ENCODE results near the gene ACO2.

The ACO2 gene

DNA sequence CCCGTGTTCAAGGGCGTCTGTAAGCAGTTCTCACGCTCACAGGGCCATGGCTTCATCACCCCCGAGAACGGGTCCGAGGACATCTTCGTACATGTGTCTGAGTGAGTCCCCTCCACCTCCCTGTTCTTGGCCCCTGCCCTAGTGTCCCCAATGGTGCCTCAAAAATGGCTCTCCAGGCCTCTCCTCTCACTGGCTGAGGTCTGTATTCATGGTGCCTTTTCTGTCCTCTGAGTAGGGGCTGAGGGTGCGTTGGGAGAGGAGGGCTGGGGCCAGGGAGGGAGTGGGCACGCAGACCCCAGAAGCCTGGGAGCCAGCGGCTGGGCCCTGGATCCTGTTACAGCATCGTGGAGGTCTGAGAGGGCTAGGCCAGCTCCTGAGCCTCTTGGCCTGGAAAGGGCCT lies 104.8 kb downstream of the ACO2 start:
- no peak for DNase-seq

DNA sequence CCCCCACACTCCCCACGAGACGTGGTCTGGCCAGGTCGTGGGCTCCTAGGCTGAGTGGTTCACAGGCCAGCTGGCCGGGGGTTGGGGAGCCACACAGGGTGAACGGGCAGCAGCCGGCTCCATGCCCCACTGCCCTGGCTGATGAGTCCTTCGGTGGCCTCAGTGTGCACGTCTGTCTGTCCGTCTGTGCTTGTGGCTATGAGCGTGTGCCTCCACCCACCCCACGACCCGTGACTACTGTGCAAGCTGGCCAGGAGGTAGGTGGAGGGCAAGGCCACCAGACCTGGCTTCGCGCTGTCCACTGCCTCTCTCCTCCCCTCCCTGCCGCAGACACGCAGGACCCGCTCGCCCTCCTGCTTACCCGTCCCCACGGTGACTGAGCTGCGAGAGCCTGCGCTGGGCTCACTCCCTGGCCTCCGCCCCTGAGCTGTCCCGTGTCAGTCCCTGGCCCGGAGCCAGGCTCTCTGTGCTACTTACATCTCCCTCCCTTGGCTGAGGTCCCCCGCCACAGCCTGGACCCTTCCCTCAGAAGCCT lies 106.0 kb downstream of the ACO2 start:
- DNase-seq, result no peak

DNA sequence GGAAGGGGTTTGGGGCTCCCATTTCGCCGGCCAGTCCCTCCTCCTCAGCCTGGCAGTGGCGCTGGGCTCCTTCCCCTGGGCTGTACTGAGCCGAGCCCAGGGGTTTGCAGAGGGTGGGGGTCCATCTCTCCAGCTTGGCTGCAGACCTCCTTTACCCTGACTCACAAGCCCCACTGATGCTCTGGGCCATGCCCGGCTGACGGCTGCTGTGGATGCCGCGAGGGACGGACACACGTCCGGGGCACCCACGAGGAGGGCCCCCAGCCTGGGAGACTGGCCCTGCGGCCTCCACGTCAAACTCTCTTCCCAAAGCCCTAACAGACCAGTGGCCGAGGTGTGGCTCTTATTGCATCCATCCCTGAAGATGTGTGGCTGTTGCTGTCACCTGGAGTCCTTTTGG lies 106.6 kb downstream of the ACO2 start:
- no peak for DNase-seq

DNA sequence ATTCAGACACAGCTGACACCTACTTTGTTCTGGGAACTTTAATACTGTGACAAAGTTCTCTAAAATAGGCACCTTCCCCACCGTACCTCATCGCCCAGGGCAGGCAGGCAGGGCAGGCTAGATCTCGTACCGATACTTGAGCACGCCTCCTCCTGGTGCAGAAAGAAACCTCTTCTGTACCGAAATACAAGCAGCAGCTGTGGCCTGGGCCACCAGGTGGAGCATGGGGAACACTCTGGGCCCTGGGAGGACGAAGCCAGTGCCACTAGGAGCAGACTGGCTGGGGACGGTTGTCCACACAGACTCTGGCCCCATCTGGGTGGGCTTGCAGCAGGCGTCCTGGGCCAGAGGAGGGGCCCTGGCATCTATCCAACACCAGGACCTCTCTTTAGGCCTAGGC lies 108.0 kb downstream of the ACO2 start:
- DNase-seq, result peak; percentile 38 to 56

DNA sequence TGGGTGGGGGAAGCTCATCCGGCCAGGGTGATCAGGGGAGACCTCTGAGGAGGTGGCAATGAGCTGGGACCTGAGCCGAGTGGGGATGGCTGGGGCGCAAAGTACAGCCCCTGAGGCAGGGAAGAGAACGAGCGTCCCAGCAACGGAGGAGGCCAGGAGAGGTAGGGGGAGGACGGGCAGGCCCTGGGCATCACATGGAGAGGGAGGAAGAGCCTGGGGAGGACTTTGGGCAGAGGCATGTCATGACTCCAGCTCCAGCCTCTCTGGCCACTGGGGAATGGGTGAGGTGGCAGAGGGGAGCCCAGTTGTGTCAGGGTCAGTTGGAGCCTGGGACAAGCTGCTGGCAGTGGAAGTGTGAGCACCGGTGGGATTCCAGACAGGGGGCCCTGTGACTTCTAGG lies 109.2 kb downstream of the ACO2 start:
- no peak for DNase-seq
